HG03378 (cell line): ENCODE results near the gene ANKS1B.
"Not testable (repeated sequence)": the region's sequence is repeated elsewhere in the genome, so short reads cannot be mapped to it uniquely, and the experiment has no call there.

ENCODE experiments used
- ATAC-seq: cut with Tn5 transposase; IDR thresholded peaks from one replicate; pipeline ENCODE4 v1.9.1; 2021; ENCODE audit warnings: mild to moderate bottlenecking, moderate library complexity; ENCODE audit not compliant: unreplicated experiment

ANKS1B gene

GRCh38 chr12:99390707-99391106 lies 594.0 kb downstream of the ANKS1B start:
- ATAC-seq = no peak

GRCh38 chr12:99389751-99390150 lies 595.0 kb downstream of the ANKS1B start:
- ATAC-seq = no peak

GRCh38 chr12:99388671-99389195 lies 596.0 kb downstream of the ANKS1B start:
- ATAC-seq = no peak

GRCh38 chr12:99387661-99388060 lies 597.1 kb downstream of the ANKS1B start:
- ATAC-seq = no peak

- peak; percentile 60 for ATAC-seq
Measured at GRCh38 chr12:99386907-99387306, 597.8 kb downstream of the ANKS1B start.

GRCh38 chr12:99383258-99383657 lies 601.5 kb downstream of the ANKS1B start:
- ATAC-seq = no peak

- peak; percentile 94 for ATAC-seq
Measured at GRCh38 chr12:99381992-99382391, 602.7 kb downstream of the ANKS1B start.

GRCh38 chr12:99380701-99381100 lies 604.0 kb downstream of the ANKS1B start:
- ATAC-seq = no peak

GRCh38 chr12:99374023-99374422 lies 610.7 kb downstream of the ANKS1B start:
- no peak for ATAC-seq

GRCh38 chr12:99372257-99372920 lies 612.3 kb downstream of the ANKS1B start:
- ATAC-seq = no peak

GRCh38 chr12:99370421-99371138 lies 614.2 kb downstream of the ANKS1B start:
- no peak for ATAC-seq

GRCh38 chr12:99367181-99367580 lies 617.6 kb downstream of the ANKS1B start:
- no peak for ATAC-seq

GRCh38 chr12:99352269-99352668 lies 632.5 kb downstream of the ANKS1B start:
- no peak for ATAC-seq

- ATAC-seq = no peak
Measured at GRCh38 chr12:99343960-99344359, 640.8 kb downstream of the ANKS1B start.

- ATAC-seq = no peak
Measured at GRCh38 chr12:99339663-99340062, 645.1 kb downstream of the ANKS1B start.

- no peak for ATAC-seq
Measured at GRCh38 chr12:99334285-99335056, 650.3 kb downstream of the ANKS1B start.

GRCh38 chr12:99332936-99333591 lies 651.7 kb downstream of the ANKS1B start:
- ATAC-seq = no peak

GRCh38 chr12:99330216-99330615 lies 654.5 kb downstream of the ANKS1B start:
- ATAC-seq = no peak

GRCh38 chr12:99321210-99321609 lies 663.5 kb downstream of the ANKS1B start:
- not testable (repeated sequence) for ATAC-seq

- ATAC-seq = no peak
Measured at GRCh38 chr12:99311373-99311772, 673.4 kb downstream of the ANKS1B start.

GRCh38 chr12:99309812-99310211 lies 674.9 kb downstream of the ANKS1B start:
- no peak for ATAC-seq
